CD14-positive monocyte (primary cell): Measurements from ENCODE around the gene FAM13A. TPM values are rescaled to one million over a fixed set of nuclear protein-coding genes. Genes with fewer than 3 reads are reported as not detected.

Experiments used
- DNase-seq, 3 donors: peaks; one replicate each; pipeline ENCODE4 v3.0.0-alpha.2; 2011 to 2022
- H2AFZ ChIP-seq: 2 replicates; pipeline ENCODE4 v1.6.0; 2012; ENCODE audit warnings: mild to moderate bottlenecking, low read depth, low read length, inconsistent platforms; ENCODE audit not compliant: insufficient read depth, poor library complexity, severe bottlenecking
- H3K27ac ChIP-seq, 2 donors: 1 replicate in 1 of 2; 2 replicates in 1 of 2; pipeline ENCODE4 v1.5.1; 2012 to 2013; ENCODE audit warnings: low read length in 2 of 2, control low read depth in 1 of 2, inconsistent platforms in 1 of 2, low read depth in 1 of 2, mild to moderate bottlenecking in 1 of 2
- H3K27me3 ChIP-seq, 2 donors: one replicate each; pipeline versions ENCODE4 v1.6.0 to v1.6.1; 2011 to 2013; ENCODE audit warnings: low read length in 2 of 2; ENCODE audit not compliant: control insufficient read depth in 2 of 2, insufficient read depth in 2 of 2
- H3K36me3 ChIP-seq, 2 donors: replicated peaks in 1 of 2; 1 replicate in 1 of 2; 2 replicates in 1 of 2; pipeline versions ENCODE4 v1.5.1 to v1.6.1; 2012 to 2013; ENCODE audit warnings: low read length in 2 of 2, control low read depth in 1 of 2, inconsistent platforms in 1 of 2, mild to moderate bottlenecking in 1 of 2; ENCODE audit not compliant: insufficient read depth in 2 of 2, control insufficient read depth in 1 of 2
- H3K4me1 ChIP-seq, 2 donors: 1 replicate in 1 of 2; 2 replicates in 1 of 2; pipeline versions ENCODE4 v1.5.1 to v1.6.1; 2012 to 2013; ENCODE audit warnings: low read length in 2 of 2, control low read depth in 1 of 2, inconsistent platforms in 1 of 2, mild to moderate bottlenecking in 1 of 2, moderate library complexity in 1 of 2; ENCODE audit not compliant: insufficient read depth in 2 of 2, control insufficient read depth in 1 of 2
- H3K4me2 ChIP-seq: replicated peaks from 2 replicates; pipeline ENCODE3; 2012; ENCODE audit warnings: low read length, moderate library complexity, mild to moderate bottlenecking; ENCODE audit not compliant: poor library complexity, severe bottlenecking; ENCODE audit errors: extremely low read depth
- H3K4me3 ChIP-seq, 3 experiments: fragments of 200-600 bp in 1 of 3; sonication (generic) in 1 of 3; replicated peaks in 1 of 3; 1 replicate in 2 of 3; 2 replicates in 1 of 3; pipeline ENCODE4 v1.5.1; 2011 to 2013; ENCODE audit warnings: low read length in 3 of 3, mild to moderate bottlenecking in 3 of 3, control low read depth in 2 of 3, low read depth in 2 of 3, inconsistent platforms in 1 of 3, moderate library complexity in 1 of 3
- H3K79me2 ChIP-seq: 2 replicates; pipeline ENCODE4 v1.6.0; 2012; ENCODE audit warnings: mild to moderate bottlenecking, control low read depth, inconsistent platforms, low read length, moderate library complexity; ENCODE audit not compliant: insufficient read depth
- H3K9ac ChIP-seq: 2 replicates; pipeline ENCODE4 v1.6.0; 2017; ENCODE audit warnings: low read length, mild to moderate bottlenecking; ENCODE audit not compliant: insufficient read depth, poor library complexity, severe bottlenecking
- H3K9me3 ChIP-seq, 2 donors: replicated peaks in 1 of 2; 1 replicate in 1 of 2; 2 replicates in 1 of 2; pipeline versions ENCODE4 v1.5.1 to v1.6.1; 2012 to 2013; ENCODE audit warnings: low read length in 2 of 2, control low read depth in 1 of 2; ENCODE audit not compliant: control insufficient read depth in 1 of 2, insufficient read depth in 1 of 2
- H4K20me1 ChIP-seq: 2 replicates; pipeline ENCODE4 v1.6.0; 2012; ENCODE audit warnings: mild to moderate bottlenecking, low read length, control low read depth, moderate library complexity; ENCODE audit not compliant: insufficient read depth
- H3K27ac Mint-ChIP-seq, 7 donors: one replicate each; pipeline ENCODE4 v1.8.0; 2020; ENCODE audit warnings: mild to moderate bottlenecking in 7 of 7, mixed read lengths in 7 of 7, moderate library complexity in 6 of 7, inconsistent platforms in 2 of 7
- H3K27me3 Mint-ChIP-seq, 3 donors: one replicate each; pipeline ENCODE4 v1.8.0; 2021 to 2022; ENCODE audit warnings: low read depth in 3 of 3, mild to moderate bottlenecking in 3 of 3, mixed read lengths in 3 of 3, moderate library complexity in 3 of 3, inconsistent platforms in 1 of 3
- H3K36me3 Mint-ChIP-seq, 2 donors: one replicate each; pipeline ENCODE4 v1.8.0; 2020; ENCODE audit warnings: mixed read lengths in 2 of 2, inconsistent platforms in 1 of 2, mild to moderate bottlenecking in 1 of 2
- H3K4me1 Mint-ChIP-seq: one replicate; pipeline ENCODE4 v1.8.0; 2020; ENCODE audit warnings: mild to moderate bottlenecking, mixed read lengths
- H3K4me3 Mint-ChIP-seq, 2 donors: one replicate each; pipeline ENCODE4 v1.8.0; 2020; ENCODE audit warnings: mild to moderate bottlenecking in 2 of 2, mixed read lengths in 2 of 2, moderate library complexity in 1 of 2
- H3K9me3 Mint-ChIP-seq, 7 donors: one replicate each; pipeline ENCODE4 v1.8.0; 2020 to 2022; ENCODE audit warnings: mixed read lengths in 7 of 7, mild to moderate bottlenecking in 6 of 7, moderate library complexity in 6 of 7, inconsistent platforms in 2 of 7
- WGBS: methylation state at CpG from one replicate; pipeline ENCODE4 v1.1.5; 2013; ENCODE audit warnings: missing lambda C conversion rate; ENCODE audit not compliant: insufficient coverage; 5-methylcytosine and 5-hydroxymethylcytosine counted together
- intact Hi-C, 2 donors: fragments of 100-400 bp; cut with micrococcal nuclease; formaldehyde crosslinking; loops; one replicate each; pipeline versions ENCODE4 v1.15.0 to v1.15.1; 2023
- polyA plus RNA-seq, 3 donors: library from polyadenylated mRNA; depleted of rRNA in 1 of 3; unstranded in 2 of 3; stranded (reverse) in 1 of 3; fragments of 300-500 nt in 2 of 3; fragments of >200 nt in 1 of 3; fragmentation: Illumina TruSeq in 2 of 3; gene quantifications; 1 replicate in 2 of 3; 2 replicates in 1 of 3; pipeline ENCODE4 v1.2.3, GENCODE V29; 2012 to 2021
- TF ChIP-seq, protein P1 (sequence below): fragments of 200-600 bp; IDR thresholded peaks from one replicate; pipeline ENCODE4 v1.8.0; 2022; ENCODE audit warnings: antibody characterized with exemption, mild to moderate bottlenecking

Gene FAM13A
- polyA plus RNA-seq, 3 donors: 5.3 to 20.0 (median 6.5) TPM

DNA sequence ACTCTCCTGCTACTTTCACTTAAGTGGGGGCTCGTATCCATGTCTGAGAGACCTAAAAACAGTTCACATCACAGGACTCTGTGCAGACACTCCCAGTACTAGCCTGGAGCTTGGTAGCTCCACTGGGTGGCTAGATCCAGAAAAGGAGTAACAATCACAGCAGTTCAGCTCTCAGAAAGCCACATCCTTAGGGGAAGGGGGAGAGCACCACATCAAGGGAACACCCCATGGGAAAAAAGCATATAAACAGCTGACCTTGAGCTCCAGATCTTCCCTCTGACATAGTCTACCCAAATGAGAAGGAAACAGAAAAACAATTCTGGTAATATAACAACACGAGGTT, 175.8 kb downstream of the FAM13A start:
- peaks cover 0 to 3% (median 0%) of the 10 kb centered on the region in 3 donors for H3K27me3 Mint-ChIP-seq
- Histone ChIP-seq H3K79me2 (no peaks in the 10 kb centered on the region), H3K27me3 (no peaks in the 10 kb centered on the region), H3K4me1 (no peaks in the 10 kb centered on the region), H3K4me3 (no peak overlapping the region), H3K36me3 (no peaks in the 10 kb centered on the region), H3K9me3 (no peaks in the 10 kb centered on the region), H3K9ac (no peak overlapping the region), H4K20me1 (no peaks in the 10 kb centered on the region), H3K27ac (no peak overlapping the region), H3K4me2 (no peak overlapping the region), H2AFZ (no peak overlapping the region)
- peaks cover 0 to 11% (median 3%) of the 10 kb centered on the region in 7 donors for H3K9me3 Mint-ChIP-seq
- H3K4me1 Mint-ChIP-seq: no peaks in the 10 kb centered on the region
- TF ChIP-seq, protein P1, sequence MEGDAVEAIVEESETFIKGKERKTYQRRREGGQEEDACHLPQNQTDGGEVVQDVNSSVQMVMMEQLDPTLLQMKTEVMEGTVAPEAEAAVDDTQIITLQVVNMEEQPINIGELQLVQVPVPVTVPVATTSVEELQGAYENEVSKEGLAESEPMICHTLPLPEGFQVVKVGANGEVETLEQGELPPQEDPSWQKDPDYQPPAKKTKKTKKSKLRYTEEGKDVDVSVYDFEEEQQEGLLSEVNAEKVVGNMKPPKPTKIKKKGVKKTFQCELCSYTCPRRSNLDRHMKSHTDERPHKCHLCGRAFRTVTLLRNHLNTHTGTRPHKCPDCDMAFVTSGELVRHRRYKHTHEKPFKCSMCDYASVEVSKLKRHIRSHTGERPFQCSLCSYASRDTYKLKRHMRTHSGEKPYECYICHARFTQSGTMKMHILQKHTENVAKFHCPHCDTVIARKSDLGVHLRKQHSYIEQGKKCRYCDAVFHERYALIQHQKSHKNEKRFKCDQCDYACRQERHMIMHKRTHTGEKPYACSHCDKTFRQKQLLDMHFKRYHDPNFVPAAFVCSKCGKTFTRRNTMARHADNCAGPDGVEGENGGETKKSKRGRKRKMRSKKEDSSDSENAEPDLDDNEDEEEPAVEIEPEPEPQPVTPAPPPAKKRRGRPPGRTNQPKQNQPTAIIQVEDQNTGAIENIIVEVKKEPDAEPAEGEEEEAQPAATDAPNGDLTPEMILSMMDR: no peak
- WGBS: no CpG with 5 or more reads among the region's 2 CpGs
- no peaks in the 10 kb centered on the region for H3K36me3 Mint-ChIP-seq
- intact Hi-C loops: no loop called here
- no peak overlapping the region for H3K4me3 Mint-ChIP-seq
- no peak overlapping the region for H3K27ac Mint-ChIP-seq
- no peak for DNase-seq

DNA sequence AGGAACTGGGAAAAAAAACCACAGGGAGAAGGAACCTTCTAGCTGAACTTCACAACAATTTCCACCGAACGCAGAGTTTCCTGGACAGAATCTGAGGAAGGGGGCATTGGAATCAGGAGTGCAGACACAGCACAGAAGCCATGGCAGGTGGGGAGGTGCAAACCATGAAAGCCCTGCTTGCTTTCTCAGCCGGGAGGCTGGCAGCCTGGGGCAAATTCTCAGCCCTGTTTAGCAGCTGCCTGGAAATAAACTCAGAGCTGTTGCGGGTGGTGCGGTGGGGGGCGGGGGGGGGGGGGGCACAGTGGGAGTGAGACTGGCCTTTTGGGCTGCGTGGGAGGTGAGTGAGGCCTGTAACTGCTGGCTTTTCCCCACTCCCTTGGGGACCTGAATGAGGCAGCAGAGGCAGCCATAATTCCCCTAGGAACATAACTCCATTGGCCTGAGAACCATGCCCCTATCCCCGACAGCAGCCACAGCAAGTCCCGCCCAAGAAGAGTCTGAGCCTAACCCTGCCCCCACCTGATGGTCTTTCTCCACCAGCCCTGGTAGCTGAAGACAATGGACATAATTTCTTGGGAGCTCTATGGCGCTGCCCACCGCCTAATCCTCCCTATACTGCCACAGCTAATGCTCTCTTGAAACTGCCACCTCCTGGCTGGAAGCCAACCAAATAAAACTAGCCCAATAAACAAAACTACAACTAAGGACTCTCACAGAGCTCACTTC, 176.3 kb downstream of the FAM13A start:
- Histone ChIP-seq H2AFZ (no peak overlapping the region), H3K4me3 (no peak overlapping the region), H3K27me3 (no peaks in the 10 kb centered on the region)

More for the DNA sequence above, 176.3 kb downstream of the FAM13A start:
- Histone ChIP-seq H3K79me2 (no peaks in the 10 kb centered on the region), H4K20me1 (no peaks in the 10 kb centered on the region), H3K36me3 (no peaks in the 10 kb centered on the region), H3K4me1 (no peaks in the 10 kb centered on the region), H3K9ac (no peak overlapping the region), H3K27ac (no peak overlapping the region), H3K9me3 (no peaks in the 10 kb centered on the region), H3K4me2 (no peak overlapping the region)
- DNase-seq: no peak
- no peaks in the 10 kb centered on the region for H3K36me3 Mint-ChIP-seq
- intact Hi-C loops: no loop called here
- H3K27me3 Mint-ChIP-seq: peaks cover 0 to 3% (median 0%) of the 10 kb centered on the region in 3 donors
- H3K4me3 Mint-ChIP-seq: no peak overlapping the region
- 90% methylated on average over 6 of the region's 11 CpGs for WGBS
- no peak overlapping the region for H3K27ac Mint-ChIP-seq
- peaks cover 0 to 11% (median 3%) of the 10 kb centered on the region in 7 donors for H3K9me3 Mint-ChIP-seq
- TF ChIP-seq, protein P1: no peak
- no peaks in the 10 kb centered on the region for H3K4me1 Mint-ChIP-seq
